GM12874 (cell line): ENCODE measurements around the gene ARHGAP8.

Experiments
- CTCF ChIP-seq: IDR thresholded peaks from 2 replicates; pipeline ENCODE4 v1.5.1; 2011; ENCODE audit warnings: low read depth, mild to moderate bottlenecking, control low read depth, low read length, moderate library complexity; ENCODE audit not compliant: insufficient read depth

The ARHGAP8 gene

GRCh38 chr22:44802956-44803355 lies 50.6 kb downstream of the ARHGAP8 start:
- no peak for TF ChIP-seq CTCF

- TF ChIP-seq CTCF: no peak
Measured at GRCh38 chr22:44804327-44804726, 52.0 kb downstream of the ARHGAP8 start.

- TF ChIP-seq CTCF: no peak
Measured at GRCh38 chr22:44805711-44806110, 53.3 kb downstream of the ARHGAP8 start.

- no peak for TF ChIP-seq CTCF
Measured at GRCh38 chr22:44807232-44807631, 54.9 kb downstream of the ARHGAP8 start.

GRCh38 chr22:44807915-44808690 lies 55.7 kb downstream of the ARHGAP8 start:
- TF ChIP-seq CTCF: peak; percentile 27; the same call in 1 of the 2 replicates

- TF ChIP-seq CTCF: no peak
Measured at GRCh38 chr22:44809456-44809855, 57.1 kb downstream of the ARHGAP8 start.

- TF ChIP-seq CTCF: no peak
Measured at GRCh38 chr22:44811141-44811540, 58.8 kb downstream of the ARHGAP8 start.
